HG03103 (cell line): ENCODE results near the gene HDAC4.

Experiments used
- ATAC-seq: cut with Tn5 transposase; IDR thresholded peaks from one replicate; pipeline ENCODE4 v1.9.1; 2021; ENCODE audit warnings: low read depth; ENCODE audit not compliant: unreplicated experiment

The HDAC4 gene

GRCh38 chr2:239119346-239120126 lies 281.3 kb downstream of the HDAC4 start:
- ATAC-seq = no peak

DNA sequence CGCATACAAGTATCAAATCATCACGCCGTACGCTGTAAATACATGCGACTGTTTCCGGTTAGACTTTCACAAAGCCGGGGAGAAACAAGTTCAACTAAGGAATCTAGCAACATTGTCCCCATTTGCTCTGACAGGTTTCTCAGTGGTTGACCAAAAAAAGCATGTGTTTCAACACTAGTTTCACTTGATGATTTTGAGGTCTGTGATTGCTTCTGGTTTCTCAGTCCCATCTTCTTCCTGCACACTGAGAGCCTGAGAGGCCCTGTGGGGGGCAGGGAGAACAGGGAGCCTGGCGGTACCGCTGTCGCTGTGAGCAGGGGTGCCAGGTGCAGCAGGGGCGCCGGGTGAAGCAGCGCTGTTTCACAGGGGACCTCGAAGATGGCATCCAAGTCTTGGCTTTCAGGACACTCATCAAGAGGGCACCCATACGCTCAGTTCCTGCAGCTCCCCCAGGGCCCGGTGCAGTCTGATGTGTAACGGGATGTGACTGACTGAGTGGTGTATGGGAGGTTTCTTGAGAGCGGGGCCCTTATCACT lies 282.1 kb downstream of the HDAC4 start:
- ATAC-seq = no peak

DNA sequence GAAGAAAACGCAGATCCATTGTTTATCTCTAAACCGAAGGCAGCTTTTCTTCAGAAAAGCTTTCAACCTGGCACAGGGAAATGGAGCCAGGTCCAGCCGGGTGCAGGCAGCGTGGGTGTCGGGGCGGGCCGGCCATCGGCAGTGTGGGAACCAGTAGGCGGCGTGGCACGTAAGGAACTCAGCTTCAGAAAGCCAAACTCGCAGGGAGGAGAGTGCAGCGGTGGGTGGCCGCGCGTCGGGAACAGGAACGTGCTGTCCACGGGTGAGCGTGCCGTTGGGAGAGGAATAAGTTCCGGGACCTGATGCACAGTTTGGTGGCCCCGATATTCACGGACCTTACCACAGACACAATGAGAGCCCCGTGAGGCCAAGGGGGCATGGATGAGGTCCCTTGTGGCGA lies 282.6 kb downstream of the HDAC4 start:
- ATAC-seq = no peak

- ATAC-seq = no peak
These were observed 283.0 kb downstream of the HDAC4 start for GRCh38 chr2:239117831-239118230.

- ATAC-seq = no peak
These were observed 284.2 kb downstream of the HDAC4 start for GRCh38 chr2:239116456-239117246.

DNA sequence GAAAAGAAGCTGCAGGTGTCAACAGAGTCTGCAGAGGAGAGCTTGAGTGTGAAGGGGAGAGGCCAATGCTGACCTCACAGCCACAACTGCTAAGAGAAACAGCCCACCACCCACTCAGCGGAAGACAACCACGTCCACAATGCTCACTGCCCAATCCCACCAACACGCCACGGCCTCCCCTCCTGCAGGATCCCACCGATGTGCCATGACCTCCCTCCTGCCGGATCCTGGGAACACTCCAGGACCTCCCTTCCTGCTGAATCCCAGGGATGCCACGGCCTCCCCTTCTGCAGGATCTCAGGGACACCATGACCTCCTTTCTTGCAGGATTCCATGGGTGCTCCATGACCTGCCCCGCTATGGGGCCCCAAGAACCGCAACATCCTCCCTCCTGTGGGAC lies 285.2 kb downstream of the HDAC4 start:
- no peak for ATAC-seq

- ATAC-seq = no peak
These were observed 286.1 kb downstream of the HDAC4 start for GRCh38 chr2:239114616-239115265.

DNA sequence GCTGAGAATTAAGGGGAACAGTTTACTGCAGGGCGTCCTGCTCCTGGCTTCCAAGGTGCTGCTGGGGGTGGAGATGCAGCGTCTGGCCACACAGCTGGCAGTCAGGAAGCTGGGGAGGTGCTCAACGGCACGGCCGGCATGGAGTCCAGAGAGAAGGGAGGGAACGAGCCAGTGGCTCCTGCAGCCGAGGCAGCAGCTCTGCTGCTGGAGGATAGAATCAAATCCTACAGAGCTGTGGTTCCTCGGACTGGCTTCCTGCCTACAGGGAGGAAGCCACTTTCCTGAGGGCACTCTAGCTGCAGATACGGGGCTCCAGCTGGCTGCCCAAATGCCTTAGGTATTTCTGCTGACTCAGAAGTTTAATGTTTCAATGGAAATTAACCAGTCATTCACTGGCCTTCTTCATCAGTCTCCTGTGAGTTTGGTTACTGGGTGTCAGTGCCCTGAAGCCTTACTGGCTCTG lies 286.7 kb downstream of the HDAC4 start:
- ATAC-seq = no peak

GRCh38 chr2:239113615-239114014 lies 287.2 kb downstream of the HDAC4 start:
- ATAC-seq = no peak

GRCh38 chr2:239113171-239113570 lies 287.6 kb downstream of the HDAC4 start:
- no peak for ATAC-seq

DNA sequence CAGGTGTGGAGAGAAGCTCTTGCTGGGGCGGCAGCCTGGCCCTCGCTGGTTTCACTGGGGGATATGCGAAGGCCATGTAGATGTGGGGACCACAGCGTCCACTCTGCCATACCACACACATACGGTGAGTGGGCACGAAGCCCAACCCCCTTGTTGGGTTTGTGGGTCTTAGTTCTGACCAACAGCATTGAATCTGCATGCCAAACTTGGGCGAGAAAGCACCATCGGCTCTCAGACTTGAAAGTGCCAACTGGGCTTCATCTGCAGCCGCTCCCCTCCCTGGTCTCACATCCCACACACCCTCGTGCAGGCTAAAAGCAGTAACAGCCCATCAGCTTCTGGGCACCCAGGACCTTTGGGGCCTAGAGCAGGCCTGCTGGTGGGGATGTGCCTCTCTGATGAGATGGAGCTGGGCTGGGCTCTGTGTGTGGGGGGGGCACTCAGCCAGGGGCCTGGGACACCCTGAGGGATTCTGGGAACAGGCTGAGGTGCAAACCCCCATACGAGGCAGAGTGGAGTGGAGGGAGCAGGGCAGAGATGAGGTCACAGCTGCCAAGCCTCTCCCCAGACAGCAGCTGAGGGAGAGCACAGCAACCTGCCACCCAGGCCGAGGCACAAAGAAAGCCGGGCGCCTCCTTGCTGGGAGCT lies 288.6 kb downstream of the HDAC4 start:
- ATAC-seq = no peak

DNA sequence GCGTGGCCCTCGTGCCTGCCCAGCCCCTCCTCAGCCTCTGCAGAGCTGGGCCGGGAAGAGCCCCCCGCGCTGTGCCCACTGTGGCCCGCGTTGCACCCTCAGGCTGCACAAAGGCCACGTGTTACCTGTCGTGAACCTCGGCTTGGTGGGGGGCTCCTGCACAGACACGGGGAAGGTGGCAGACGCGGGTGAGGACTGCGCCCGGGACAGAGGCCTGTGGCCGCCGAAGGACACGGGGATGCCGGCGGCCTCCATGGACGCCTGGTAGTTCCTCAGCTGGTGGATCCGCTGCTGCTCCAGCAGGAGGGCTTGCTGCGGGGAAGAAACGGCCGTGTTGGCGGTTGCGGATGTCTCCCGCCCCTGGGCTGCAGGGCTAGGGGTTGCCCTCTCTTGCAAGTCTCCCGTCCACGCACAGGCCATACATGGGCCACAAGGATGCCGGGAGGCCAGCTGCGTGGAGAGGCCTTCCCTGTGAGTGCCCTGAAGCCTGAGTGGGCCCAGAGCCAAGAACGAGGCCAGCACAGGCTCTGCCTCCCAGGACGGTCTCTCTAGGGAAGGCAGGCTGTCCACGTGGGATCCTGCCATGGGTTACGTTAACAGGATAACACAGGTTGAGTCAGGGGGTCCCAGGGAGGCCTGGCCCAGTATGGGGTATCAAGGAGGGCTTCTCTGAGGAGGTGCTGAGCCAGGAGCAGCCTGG lies 289.3 kb downstream of the HDAC4 start:
- no peak for ATAC-seq

GRCh38 chr2:239110595-239111048 lies 290.2 kb downstream of the HDAC4 start:
- no peak for ATAC-seq

DNA sequence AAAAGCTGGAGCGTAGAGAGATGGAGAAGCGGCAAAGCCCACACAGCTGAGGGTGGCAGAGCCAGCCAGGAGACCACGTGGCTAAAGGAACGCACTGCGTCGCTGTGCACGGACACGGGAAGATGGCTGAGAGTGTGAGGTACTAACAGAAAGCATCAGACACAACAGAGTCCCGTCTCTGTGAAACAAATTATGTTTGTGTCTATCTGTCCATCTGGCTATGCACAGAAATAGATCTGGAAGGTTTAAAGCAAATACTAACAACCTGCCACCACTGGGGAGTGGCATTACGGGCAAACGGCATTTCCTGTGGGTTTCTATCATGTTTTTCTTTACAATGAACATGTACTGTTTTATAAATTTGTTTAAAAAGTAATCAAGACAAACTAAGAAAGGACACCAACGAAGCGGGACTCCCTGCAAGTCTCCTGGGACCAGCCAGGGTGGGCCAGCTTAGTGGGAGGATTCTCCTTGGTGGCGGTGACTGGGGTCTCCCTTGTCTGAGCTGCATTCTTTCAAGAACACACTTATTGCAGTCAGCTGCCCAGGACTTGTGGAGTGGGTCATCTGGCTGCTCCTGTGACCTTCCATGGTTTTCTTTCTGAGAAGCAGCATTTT lies 290.8 kb downstream of the HDAC4 start:
- ATAC-seq = no peak

DNA sequence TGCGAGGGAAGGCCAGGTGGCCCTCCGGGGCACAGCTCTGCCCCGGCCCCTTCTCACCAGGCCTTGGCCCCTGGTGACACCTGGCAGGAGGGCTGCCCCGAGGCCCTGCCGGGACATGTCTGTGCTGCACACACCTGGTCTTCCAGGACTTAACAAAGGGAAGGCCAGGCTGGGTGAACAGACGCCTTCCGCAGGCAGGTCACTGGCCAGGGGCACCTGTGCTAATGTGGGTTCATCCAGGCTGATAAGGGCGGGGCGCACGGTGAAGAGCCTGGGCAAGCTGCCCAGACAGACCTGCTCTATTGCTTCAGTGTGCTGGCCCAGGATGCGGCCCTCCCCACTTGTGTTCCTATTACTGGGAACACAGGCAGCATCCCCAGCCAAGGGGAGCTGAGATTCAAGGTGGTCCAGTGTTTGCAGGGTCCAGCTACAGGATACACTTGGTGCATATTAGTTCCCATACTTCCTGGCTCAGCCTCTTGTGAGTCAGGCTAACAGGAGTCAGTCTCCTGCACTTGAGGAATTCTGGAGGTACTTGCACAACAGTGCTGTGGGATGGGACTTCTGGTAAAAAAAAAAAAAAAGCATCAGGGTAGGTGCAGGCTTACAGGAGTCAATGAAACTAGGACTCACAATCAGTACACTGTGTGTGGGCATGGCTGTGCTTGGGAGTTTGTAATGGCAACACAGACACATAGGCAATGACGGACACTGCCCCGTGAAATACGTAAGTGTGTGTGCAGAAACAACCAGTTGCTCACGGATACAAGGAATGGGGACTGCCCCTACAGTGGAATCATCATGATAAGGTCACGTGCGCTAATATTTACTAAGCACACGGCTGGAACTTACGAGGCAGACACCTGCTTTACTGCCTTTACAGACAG lies 291.5 kb downstream of the HDAC4 start:
- no peak for ATAC-seq

DNA sequence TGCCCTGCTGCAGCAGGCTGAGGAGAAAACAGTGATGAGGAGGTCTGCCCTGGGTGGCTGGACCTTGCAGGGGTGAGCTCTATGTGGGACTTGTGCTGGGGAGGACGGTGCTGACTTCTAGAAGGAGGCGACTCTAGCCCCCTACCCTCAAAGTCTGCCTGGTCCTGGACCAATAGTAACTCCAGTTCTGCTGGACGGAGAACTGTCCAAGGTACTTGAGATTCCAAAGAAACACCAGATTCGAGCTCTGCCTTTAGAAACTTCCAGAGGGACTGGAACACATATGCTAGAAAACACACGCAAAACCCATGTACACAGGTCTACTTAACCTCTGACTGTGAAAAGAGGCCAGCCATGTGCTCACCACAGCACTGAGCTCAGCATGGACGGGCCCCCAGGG lies 292.4 kb downstream of the HDAC4 start:
- ATAC-seq = no peak

DNA sequence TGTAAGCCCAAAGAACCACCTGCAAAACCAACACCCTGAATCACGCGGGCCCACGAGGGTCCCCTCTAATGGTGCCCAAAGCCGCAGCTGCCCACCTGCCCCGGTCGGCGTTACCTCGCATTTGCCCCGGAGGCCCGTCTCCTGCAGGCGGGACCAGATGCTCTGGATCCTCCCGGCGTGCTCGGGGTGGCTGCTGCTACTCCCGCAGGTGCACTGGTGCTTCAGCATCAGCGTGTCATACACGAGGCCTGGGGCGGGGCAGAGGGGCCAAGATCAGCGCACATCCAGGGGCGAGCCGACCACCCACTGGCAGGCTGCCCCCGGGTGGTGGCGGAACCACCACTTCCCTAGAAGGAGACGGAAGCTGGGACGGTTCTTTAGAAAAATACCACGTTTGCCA lies 292.9 kb downstream of the HDAC4 start:
- ATAC-seq = no peak

DNA sequence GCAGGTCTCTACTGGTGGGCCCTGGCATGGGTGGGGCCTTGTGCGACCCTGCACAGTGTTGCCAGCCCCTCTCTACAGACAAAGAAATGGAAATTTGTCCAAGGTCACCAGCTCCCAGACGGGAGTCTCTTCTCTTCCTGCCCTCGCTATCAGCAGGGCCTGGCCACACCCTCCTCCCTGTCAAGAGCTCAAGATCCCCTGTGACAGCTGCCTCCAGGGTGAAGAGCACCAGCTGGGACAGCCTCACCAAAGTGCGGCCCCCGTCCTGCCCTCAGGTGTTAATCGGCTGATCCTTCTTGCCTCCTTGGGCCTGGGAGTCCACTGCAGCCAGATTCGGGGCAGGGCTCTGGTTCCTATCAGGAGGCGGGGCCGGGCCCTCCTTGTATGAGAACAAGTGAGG lies 293.9 kb downstream of the HDAC4 start:
- ATAC-seq = no peak
